Tibial artery (tissue), 4 donors: ENCODE measurements around the gene DHRS3.
A peak's percentile ranks its signal among the peaks of the same experiment; 100 is the strongest.

Source experiments
- DNase-seq, 2 donors: peaks; one replicate each; pipeline ENCODE4 v3.0.0-alpha.2; 2019
- H3K27ac ChIP-seq, 2 donors: fragments of 200-600 bp; sonication (generic) in 1 of 2; 1 replicate in 1 of 2; 2 replicates in 1 of 2; pipeline ENCODE4 v1.5.1; 2018 to 2019; ENCODE audit warnings: mild to moderate bottlenecking in 1 of 2
- H3K27me3 ChIP-seq, 2 donors: fragments of 200-600 bp; sonication (generic) in 1 of 2; one replicate each; pipeline versions ENCODE4 v1.5.1 to v1.6.0; 2016 to 2019
- H3K36me3 ChIP-seq, 3 donors: fragments of 200-600 bp; sonication (generic) in 2 of 3; one replicate each; pipeline ENCODE4 v1.5.1; 2016 to 2019; ENCODE audit warnings: mild to moderate bottlenecking in 2 of 3
- H3K4me1 ChIP-seq, 4 donors: fragments of 200-600 bp; sonication (generic) in 2 of 4; 1 replicate in 3 of 4; 2 replicates in 1 of 4; pipeline ENCODE4 v1.5.1; 2016 to 2019
- H3K4me3 ChIP-seq, 2 donors: fragments of 200-600 bp; sonication (generic) in 1 of 2; 1 replicate in 1 of 2; 2 replicates in 1 of 2; pipeline ENCODE4 v1.5.1; 2018 to 2019; ENCODE audit warnings: mild to moderate bottlenecking in 2 of 2
- H3K9me3 ChIP-seq, 3 donors: fragments of 200-600 bp; sonication (generic) in 1 of 3; one replicate each; pipeline ENCODE4 v1.5.1; 2016 to 2019
- CTCF ChIP-seq, 2 experiments: fragments of 200-600 bp in 1 of 2; fragments of 450-650 bp in 1 of 2; IDR thresholded peaks; one replicate each; pipeline ENCODE4 v1.5.1; 2017 to 2019; ENCODE audit warnings: antibody characterized with exemption in 2 of 2, mild to moderate bottlenecking in 1 of 2, moderate library complexity in 1 of 2
- intact Hi-C: fragments of 100-400 bp; cut with DNase I; formaldehyde crosslinking; loops from one replicate; pipeline ENCODE4 v1.15.0; 2023; ENCODE audit warnings: low total_unique reads

Gene DHRS3

GRCh38 chr1:12583484-12583883 is 34.5 kb downstream of the DHRS3 start:
- intact Hi-C loops, result no loop called here
- DNase-seq, result no peak
- Histone ChIP-seq H3K4me3 (no peak overlapping the region), H3K9me3 (no peaks in the 10 kb centered on the region), H3K27me3 (no peaks in the 10 kb centered on the region), H3K36me3 (peaks cover 5 to 30% (median 7%) of the 10 kb centered on the region in 3 donors), H3K4me1 (peaks cover 0 to 42% (median 13%) of the 10 kb centered on the region in 4 donors), H3K27ac (no peak overlapping the region)
- TF ChIP-seq CTCF (IDR thresholded peaks at IDR 0.05), result no peak

GRCh38 chr1:12582649-12583048 is 35.4 kb downstream of the DHRS3 start:
- no peak for DNase-seq
- Histone ChIP-seq H3K27ac (no peak overlapping the region), H3K36me3 (peaks cover 12 to 38% (median 15%) of the 10 kb centered on the region in 3 donors), H3K9me3 (no peaks in the 10 kb centered on the region), H3K27me3 (no peaks in the 10 kb centered on the region), H3K4me1 (peaks cover 0 to 34% (median 12%) of the 10 kb centered on the region in 4 donors), H3K4me3 (no peak overlapping the region)
- intact Hi-C loops, result no loop called here
- no peak for TF ChIP-seq CTCF (IDR thresholded peaks at IDR 0.05)

GRCh38 chr1:12581179-12581578 is 36.8 kb downstream of the DHRS3 start:
- intact Hi-C loops, result no loop called here
- Histone ChIP-seq H3K4me1 (peaks cover 0 to 23% (median 11%) of the 10 kb centered on the region in 4 donors), H3K4me3 (no peak overlapping the region), H3K9me3 (no peaks in the 10 kb centered on the region), H3K36me3 (peaks cover 12 to 53% (median 30%) of the 10 kb centered on the region in 3 donors), H3K27ac (peak overlapping the region; percentile 62 to 72), H3K27me3 (no peaks in the 10 kb centered on the region)
- no peak for DNase-seq
- no peak for TF ChIP-seq CTCF (IDR thresholded peaks at IDR 0.05)

- Histone ChIP-seq H3K36me3 (peaks cover 12 to 52% (median 30%) of the 10 kb centered on the region in 3 donors), H3K9me3 (no peaks in the 10 kb centered on the region), H3K4me1 (peaks cover 0 to 23% (median 8%) of the 10 kb centered on the region in 4 donors), H3K4me3 (no peak overlapping the region), H3K27ac (peak overlapping the region; percentile 62 to 72), H3K27me3 (no peaks in the 10 kb centered on the region)
- TF ChIP-seq CTCF (IDR thresholded peaks at IDR 0.05), result no peak
- intact Hi-C loops, result no loop called here
- DNase-seq, result peak; percentile 70 to 90
Observed at GRCh38 chr1:12580054-12580887, 37.7 kb downstream of the DHRS3 start.

- Histone ChIP-seq H3K9me3 (no peaks in the 10 kb centered on the region), H3K4me3 (no peak overlapping the region), H3K27ac (peak overlapping the region; percentile 62 to 72), H3K36me3 (peaks cover 12 to 63% (median 39%) of the 10 kb centered on the region in 3 donors), H3K4me1 (peaks cover 0 to 23% (median 9%) of the 10 kb centered on the region in 4 donors), H3K27me3 (no peaks in the 10 kb centered on the region)
- no peak for TF ChIP-seq CTCF (IDR thresholded peaks at IDR 0.05)
- intact Hi-C loops, result no loop called here
- DNase-seq, result no peak
Observed at GRCh38 chr1:12578860-12579422, 39.1 kb downstream of the DHRS3 start.
